CD4-positive, alpha-beta T cell treated with Interleukin-10 for 1 hour (primary cell): Measurements from ENCODE around the gene PAQR3.
A peak's percentile ranks its signal among the peaks of the same experiment; 100 is the strongest.

Experiments
- DNase-seq: peaks from one replicate; pipeline ENCODE4 v3.0.0-alpha.2; 2020

PAQR3 gene, protein sequence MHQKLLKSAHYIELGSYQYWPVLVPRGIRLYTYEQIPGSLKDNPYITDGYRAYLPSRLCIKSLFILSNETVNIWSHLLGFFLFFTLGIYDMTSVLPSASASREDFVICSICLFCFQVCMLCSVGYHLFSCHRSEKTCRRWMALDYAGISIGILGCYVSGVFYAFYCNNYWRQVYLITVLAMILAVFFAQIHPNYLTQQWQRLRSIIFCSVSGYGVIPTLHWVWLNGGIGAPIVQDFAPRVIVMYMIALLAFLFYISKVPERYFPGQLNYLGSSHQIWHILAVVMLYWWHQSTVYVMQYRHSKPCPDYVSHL

DNA sequence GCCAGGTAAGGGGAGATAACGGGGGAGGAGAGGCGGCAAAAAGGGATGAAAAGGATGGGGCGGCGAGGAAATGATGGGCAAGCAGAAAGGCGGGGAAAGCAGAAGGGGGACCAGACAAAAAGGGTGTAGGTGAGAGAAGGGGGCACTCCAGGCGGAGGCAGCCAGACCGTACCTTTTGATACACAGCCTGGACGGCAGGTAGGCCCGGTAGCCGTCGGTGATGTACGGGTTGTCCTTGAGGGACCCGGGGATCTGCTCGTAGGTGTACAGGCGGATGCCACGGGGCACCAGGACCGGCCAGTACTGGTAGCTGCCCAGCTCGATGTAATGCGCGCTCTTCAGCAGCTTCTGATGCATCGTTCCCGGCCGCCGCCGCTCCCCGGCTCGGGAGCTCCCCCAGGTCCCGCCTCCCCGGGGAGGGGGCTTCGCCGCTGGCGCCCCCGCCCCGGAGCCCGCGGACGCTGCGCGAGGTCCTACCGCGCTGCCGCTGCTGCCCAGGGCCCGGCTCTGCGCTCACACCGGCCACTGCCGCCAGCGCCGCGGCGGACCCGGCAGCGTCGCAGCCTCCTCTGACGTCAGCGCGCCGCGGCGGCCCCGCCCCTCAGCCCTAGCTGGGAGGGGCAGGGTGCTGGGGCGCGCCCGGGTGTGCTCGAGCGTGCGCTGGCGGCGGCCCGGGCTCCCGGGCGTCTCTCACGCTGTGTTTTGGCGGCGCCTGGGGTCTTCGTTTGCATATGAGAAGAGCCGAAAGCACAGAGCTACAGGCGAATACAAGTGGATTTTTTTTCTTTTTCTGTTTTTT is at the start of gene PAQR3:
PAQR3 (minus strand) TSS at position 571 of the 799 bp plus-strand sequence; CDS start at position 357, 214 bp downstream.
- peak; percentile 84 for DNase-seq

DNA sequence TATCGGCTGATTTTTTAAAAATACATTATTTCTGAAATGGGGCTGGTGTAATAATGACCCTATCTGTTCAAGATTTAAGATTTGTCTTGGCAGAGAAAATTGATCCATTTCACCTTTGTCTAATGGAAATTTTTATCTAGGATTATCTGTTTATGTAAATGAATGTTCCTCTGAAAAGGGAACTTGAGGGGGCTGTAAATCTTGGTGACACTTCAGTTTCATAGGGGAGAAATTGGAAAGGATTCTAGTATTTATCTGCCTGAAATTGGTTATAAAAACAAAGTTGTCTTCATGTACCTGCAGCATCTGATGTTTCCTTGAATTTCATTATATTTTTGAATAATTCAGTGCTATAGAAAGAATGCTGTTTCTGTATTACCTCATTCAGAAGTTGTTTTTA is 48.4 kb upstream of the PAQR3 start:
- DNase-seq: no peak

DNA sequence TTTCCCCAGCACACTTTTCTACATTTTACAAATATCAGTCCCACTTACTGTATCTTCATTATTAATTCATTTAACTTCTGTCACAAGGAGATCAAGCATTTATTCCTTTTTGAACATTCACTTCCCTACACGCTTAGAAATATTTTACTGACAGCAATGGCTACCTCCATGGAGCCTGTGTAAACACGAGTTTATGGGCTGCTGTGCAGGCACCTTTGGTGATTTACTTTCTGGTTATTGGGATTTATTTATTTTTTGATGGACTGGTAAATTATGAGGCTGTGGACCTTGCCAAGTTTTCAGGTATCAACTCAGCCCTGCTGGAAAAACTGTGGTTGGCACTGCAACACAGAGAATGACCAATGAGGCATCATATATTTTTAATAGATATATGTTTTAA is 45.4 kb upstream of the PAQR3 start:
- DNase-seq: no peak

DNA sequence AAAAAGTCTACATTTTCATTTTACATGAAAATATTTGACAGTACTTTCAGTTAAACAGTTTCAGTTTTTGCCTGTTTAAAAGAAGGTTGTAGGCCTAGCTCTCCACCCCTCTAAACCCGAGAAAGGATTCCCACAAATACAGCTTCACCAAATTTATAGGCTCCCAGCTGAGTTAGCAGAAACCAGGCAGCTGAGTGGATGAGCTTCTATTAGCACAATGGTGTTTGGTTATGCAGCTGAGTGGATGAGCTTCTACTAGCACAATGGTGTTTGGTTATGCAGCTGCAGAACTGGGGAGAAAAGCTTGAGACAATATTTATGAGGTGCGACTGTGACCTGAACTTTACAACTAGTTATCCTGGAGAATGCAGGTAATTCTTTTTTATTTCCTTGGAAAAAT is 36.6 kb upstream of the PAQR3 start:
- no peak for DNase-seq

DNA sequence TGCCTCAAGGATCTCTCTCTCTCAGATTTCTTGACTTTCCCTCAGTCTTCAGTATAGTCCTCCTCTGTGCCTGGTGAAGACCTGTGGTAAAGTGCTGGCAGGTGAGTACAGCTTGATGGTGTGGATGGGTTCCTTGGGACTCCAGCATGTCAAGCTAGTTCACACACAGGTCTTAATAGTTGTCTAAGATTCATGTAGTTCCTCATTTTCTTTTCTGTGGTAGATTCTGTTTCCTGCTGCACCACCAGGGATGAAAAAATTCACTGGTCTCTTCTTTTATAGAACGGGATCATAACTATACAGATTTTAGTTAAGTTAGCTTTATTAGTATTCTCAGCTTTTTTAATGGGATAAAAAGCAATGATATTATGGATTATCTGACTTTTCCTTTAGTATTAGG is 32.5 kb upstream of the PAQR3 start:
- no peak for DNase-seq

DNA sequence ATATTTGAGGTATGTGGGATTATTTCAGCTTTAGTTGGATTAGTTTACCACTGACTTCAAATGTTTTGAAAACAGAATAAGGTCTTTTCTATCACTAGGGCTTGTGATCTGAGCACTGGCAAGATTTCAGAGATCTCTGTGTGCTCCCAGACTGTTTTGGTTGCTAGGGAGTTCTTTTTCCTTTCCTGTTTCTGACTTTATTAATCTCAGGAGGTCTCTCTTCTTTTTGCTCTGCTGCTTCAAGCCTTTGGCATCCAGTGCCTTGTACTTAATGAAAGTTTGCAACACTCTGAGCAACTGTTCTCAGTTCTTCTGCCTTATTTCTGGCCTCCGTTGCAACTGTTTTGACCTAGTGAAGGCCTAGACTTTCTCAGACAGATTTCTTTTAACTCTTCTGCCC is 32.1 kb upstream of the PAQR3 start:
- no peak for DNase-seq

DNA sequence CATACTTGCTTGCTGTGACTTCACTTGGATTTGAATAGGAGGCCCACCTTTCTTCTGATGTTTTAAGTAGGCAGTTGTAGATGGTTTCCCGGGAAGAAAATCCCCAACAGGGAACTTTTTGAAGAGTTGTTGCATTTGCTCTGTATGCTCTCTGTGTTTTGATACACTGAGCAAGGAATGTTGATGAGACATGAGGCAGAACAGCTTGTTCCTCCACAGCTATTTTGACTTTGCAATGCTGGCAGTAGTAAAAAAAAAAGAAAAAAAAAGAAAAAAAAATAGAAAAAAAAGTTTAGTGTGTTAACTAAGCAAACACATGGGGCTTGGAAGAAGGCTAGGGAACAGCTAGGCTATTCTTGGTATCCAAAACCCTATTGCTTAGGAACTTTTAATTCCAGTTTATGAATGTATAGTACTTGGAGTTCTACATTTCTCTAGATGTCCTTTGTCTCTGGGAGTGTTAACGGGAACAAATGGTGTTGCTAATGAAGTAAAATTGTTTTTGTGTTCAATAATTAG is 23.4 kb upstream of the PAQR3 start:
- no peak for DNase-seq

DNA sequence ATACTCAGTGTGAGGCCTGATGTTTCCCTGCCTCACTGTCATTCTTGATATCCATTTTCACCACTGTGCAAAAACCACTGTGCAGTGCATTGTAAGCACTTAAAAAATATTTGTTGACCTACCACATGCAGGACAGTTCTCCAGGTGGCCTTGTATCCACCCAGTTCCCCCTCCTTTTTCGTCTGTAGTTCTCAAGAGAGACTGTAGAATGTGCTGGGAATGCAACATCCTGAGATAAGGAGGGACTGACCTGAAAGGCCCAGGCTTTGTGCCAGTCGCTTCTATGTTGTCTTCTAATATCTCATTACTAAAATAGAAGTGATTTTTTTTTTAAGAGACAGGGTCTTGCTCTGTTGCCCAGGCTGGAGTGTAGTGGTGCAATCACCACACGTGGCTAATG is 21.7 kb upstream of the PAQR3 start:
- no peak for DNase-seq

DNA sequence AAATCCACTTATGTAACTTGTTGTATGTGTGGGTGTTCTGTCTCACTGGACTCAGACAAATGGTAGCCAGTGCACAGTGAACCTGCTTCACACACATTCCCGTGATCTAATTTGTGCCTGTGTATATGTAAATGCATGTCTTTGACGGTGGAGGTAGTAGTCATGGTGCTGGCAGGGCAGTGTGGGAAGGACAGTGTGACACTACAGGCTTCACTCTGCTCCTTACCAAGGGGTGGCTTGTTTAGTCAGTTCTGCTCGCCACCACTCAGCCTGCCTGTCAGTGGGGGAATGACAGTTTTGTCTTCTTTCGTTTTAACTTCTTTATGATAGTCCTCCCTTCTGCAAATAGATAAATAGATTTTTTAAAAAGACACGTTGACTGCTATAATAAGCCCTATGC is 17.7 kb upstream of the PAQR3 start:
- DNase-seq: no peak

DNA sequence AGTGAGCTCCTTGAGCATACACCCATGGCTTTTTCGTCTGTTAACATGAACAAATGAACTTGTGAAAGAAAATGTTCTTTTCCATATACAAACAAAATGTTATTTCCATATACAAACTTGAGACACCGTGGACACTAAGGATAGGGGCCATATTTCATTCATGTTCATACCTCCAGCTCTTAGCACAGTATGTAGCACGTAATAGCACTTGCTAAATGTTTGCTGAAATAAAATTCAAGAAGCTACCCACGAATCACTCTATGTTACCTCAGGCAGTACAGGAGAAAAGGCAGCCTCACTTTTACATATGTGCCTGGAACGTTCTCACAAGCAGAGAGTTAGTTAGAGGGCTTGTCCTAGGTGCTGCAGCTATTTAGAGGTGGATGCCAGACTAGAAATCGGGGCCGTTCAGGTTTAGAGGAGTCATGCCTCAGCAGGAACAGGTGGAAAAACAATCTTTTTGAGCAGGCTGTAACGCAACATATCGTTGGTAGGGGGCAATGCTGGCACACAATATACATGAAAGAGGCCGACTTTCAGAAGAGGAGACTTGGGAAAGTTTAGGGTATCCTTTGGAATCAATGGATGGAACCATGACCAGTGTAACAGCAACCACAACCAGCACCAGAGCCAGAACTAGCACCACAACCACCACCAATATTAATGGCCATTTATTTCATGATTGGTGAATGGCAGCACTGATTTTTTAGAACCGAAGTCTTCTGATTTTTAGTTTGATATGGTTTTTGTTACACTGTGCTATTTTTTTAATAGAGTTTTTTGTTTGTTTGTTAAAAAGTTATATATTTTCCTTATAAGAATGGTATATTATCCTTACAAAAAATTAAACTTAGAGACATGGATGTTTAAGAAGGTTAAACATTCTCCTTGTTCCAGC is 14.8 kb upstream of the PAQR3 start:
- DNase-seq: no peak

DNA sequence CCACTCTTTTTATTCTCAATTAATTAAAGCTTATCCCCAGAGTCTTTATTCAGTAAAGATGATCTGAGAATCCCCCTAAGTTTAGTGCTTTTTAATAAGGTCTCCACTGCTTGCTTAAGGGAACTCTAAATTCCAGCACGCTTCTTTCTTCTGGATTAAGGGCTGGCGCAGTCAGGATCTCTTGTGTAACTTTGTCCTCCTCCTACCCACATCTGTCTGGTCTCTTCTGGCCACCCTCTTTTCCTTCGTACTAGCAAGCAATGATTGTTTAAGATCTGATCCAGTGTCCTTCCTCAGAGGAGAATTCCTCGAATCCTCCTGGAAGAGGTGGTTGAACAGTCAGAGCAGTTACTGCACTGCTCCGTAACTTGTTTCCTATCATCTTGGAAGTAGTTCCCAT is 14.0 kb upstream of the PAQR3 start:
- no peak for DNase-seq

DNA sequence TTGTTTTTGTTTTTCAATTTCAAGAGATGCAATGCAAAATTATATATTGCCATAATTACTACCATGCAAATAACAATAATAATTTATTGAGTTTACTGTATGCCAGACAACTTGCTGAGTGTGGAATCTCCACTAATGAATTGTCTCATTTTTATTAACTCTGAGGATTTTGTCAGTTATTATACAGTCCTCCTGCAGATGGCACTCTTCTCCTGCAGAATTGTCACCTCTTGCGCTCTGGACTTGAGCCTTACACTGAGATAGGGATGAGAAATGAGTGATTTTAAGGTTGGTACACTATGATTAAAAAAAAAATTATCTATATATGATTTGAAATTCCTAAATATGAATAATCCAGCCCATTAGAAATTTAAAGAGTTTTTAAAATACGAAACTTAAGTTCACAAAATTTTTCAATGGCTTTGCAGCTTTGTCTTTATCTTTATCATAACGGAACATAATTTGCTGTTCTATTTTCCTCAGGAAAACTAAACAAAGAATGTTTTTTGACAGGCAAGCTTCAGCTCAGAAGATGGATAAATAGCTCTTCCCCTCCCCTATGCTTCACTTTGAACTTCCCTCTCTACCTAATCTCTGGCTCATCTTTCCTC is 12.7 kb upstream of the PAQR3 start:
- peak; percentile 58 for DNase-seq

DNA sequence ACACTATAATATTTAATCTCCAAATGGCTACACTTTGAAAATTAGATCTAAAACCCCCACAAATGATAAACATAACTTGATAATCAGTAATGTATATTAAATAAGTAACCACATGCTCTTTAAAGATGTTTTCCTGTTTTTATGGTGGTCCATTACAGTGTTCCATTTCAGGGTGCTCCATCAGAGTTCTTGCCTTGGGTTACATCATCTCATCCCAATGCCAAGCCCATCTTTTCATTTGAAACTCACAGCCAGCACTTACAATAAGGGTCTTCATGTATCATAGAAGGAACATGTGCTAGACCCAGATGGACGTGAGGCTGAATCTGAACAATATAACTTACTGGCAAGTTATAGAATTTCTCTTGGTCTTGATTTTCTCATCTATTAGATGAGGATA is 10.5 kb upstream of the PAQR3 start:
- no peak for DNase-seq

DNA sequence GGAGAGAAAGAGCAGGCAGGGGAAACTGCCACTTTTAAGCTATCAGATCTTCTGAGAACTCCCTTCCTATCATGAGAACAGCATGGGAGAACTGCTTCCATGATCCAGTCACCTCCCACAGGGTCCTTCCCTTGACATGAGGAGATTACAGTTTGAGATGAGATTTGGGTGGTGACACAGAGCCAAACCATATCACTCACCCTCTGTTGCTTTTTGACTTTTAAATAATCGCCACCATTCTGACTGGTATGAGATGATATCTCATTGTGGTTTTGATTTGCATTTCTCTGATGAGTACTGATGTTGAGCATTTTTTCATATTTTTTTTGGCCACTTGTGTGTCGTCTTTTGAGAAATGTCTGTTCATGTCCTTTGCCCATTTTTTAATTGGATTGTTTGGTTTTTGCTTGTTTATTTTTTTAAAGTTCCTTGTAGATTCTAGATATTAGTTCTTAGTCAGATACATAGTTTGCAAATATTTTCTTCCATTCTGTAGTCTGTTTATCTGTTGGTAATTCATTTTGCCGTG is 6.5 kb upstream of the PAQR3 start:
- DNase-seq: no peak

DNA sequence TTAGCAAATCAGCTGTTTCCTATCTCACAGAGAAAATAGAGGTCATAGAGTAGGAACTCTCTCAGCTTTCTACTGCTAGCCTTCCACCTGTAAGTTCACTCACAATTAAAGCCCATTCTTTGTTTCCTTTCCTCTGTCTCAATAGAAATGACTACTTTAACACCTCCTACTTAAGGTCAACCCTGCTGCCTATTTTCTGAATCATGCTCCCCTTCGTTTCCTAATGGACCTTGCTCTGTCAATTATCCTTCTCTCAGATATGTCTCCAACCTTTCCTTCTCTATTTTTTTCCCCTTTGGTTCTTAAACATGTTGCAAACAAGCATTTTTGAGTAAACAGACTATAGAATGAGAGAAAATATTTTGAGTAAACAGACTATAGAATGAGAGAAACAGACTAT is 5.1 kb upstream of the PAQR3 start:
- DNase-seq: no peak

DNA sequence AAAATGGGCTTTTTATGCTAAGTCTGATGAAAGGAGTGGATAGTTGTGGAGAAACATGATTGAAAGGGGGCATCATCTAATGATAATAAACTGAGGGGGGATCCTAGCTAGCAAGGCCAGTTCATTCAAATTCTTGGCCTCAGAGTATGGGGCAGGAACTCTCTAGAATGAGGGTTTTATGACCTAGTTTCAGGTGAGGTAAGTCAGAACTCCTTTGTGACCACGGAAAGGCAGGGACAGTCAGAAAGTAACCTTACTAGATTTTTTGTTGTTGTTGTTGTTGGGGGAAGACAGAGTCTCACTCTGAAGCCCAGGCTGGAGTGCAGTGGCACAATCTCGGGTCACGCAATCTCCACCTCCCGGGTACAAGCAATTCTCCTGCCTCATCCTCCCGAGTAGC is 1.5 kb upstream of the PAQR3 start:
- no peak for DNase-seq

DNA sequence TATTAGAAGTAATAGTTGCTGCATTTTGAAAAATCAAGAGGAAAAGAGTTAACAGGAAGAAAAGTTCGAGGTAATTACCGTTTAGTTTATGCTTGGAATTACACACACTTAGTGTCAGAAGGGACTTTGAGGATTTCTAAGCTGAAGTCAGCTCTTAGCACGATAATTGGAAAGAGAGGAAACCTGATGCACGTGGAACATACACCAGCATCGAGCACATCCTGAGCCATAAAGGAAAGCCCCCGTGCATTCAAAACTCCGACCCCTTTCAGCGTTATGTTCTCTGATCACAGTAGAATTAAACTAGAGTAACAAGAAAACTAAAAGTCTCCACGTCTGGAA is 400 bp upstream of the PAQR3 start:
- DNase-seq: no peak

DNA sequence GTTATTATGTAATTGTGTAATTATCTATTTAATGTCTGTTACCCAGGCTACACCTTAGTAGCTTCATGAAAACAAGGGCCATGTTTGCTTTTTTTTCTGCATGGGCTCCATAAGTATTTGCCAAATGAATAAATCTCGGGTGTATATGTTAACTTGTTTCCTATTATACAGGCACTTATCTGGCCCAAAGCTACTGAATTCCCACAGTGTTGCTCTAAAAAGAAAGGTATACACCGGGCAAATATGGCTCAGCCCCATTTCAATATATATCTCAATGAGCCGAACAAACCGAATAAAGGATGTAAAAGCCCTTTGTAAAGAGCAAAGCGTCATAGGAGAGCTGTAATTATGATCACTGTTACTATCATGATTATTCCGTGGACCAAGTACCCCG is 767 bp downstream of the PAQR3 start:
- peak; percentile 17 for DNase-seq

DNA sequence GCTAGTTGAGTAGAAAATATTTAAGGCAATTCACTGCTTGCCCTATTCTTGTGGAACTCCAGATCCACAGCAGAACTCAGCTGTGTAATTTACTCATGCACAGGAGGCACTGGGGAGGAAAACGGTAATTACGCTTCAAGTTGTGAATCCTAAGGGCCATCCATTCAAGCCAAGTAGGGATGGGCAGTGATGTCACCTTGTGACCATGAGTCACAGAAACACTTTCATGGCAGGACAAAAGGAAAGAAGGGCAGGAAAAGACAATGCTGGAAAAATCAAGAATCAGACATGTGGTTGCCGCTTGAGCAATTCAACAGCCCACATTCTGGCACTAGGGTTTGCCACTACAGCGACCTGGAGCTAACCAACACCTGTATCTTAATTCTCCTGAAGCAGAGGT is 1.4 kb downstream of the PAQR3 start:
- no peak for DNase-seq

DNA sequence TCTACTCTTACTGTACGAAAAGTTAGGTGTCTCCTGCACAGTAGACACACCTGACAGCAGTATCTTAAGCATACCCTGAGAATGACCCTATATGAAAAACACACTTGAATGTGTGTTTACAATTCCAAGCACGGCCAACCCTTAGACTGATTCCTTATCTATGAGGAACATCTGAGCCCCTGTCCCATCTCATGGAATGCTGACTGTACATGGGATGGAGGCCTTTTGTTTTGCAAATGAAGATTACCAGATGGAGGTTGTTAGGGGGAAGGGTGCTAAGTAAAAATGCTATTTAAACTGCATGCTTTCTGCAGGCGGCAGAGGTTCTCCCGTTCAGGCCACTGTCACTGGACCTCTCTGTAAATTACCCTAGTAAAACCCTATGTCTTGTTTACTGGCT is 2.2 kb downstream of the PAQR3 start:
- DNase-seq: no peak

DNA sequence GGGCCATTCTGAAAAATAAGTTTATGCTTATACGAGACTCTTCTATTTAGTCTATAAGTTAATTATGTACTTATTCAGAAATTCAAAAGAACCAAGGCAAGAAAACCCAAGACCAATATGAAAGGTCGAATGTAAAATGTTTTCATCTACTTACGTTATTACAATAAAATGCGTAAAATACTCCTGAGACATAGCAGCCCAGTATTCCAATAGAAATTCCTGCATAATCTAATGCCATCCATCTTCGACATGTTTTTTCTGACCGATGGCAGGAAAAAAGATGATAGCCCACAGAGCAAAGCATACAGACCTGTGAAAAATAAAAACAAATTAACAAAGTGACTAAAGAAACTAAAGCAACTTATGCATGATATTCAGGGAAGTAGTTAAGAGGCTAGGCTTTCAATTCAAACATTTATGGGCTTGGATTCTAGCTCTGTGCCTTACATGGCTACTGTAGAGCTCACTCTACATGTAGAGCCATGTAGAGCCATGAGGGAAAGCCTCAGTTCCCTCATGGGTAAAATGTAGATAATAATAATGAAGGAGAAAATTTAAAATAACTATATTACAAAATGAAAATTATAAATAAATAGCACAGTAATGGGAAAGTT is 9.1 kb downstream of the PAQR3 start:
- DNase-seq: no peak

DNA sequence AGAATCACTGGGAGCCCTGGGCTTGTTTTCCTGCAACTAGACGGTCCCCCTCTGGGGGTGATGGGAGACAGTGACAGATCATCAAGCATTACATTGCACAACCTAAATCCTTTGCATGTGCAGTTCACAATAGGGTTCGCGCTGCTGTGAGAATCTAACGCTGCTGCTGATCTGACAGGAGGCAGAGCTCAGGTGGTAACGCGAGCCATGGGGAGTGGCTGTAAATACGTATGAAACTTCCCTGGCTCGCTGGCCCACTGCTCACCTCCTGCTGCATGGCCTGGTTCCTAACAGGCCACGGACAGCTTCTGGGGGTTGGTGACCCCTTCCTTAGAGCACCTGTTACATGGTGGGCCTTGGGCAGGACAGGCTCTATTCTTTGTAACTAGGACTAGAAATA is 10.4 kb downstream of the PAQR3 start:
- no peak for DNase-seq
